Pulmonary artery endothelial cell (primary cell): ENCODE data around the gene TBL1XR1. TPM values are rescaled to one million over a fixed set of nuclear protein-coding genes. Genes with fewer than 3 reads are reported as not detected.
"Not testable (repeated sequence)": the region's sequence is repeated elsewhere in the genome, so short reads cannot be mapped to it uniquely, and the experiment has no call there.

Experiments
- DNase-seq: peaks from one replicate; pipeline ENCODE4 v3.0.0-alpha.2; 2011; ENCODE audit warnings: low read depth, low spot score
- total RNA-seq: library from RNA; depleted of rRNA; stranded (reverse); fragments of >200 nt; gene quantifications from 2 replicates; pipeline ENCODE4 v1.2.3, GENCODE V29; 2014

The TBL1XR1 gene
- total RNA-seq, 1 donor from 2014 or later: 200 TPM

DNA sequence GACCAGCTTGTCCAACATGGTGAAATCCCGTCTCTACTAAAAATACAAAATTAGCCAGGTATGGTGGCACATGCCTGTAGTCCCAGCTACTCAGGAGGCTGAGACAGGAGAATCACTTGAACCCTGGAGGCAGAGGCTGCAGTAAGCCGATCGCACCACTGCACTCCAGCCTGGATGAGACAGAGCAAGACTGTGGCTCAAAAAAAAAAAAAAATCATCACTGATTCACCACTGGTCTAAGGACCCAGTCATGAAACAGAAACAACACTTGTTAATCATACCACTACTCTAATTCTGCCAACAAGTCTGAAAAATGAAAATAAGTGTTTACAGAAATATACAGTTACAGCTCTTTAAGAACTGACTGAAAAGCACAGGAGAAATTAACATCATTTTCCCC is 12.7 kb downstream of the TBL1XR1 start:
- not testable (repeated sequence) for DNase-seq

DNA sequence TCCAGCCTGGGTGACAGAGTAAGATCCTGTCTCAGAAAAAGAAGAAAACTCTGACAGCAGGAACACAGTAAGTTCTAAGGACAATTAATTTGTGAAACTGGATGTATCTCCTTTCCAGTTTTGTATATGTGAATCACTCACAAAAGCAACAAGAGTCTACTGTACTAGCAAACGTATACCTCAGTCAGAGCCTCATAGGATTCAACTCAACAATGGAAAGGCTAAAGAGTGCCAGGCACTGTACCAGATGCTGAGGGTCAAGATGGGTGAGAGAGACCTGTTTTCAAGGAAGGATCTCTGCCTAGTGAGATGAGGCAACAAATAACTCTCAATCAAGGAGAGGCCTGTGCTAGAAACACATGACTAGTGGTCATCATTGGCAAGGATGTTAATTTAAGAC is 14.9 kb downstream of the TBL1XR1 start:
- DNase-seq: no peak

DNA sequence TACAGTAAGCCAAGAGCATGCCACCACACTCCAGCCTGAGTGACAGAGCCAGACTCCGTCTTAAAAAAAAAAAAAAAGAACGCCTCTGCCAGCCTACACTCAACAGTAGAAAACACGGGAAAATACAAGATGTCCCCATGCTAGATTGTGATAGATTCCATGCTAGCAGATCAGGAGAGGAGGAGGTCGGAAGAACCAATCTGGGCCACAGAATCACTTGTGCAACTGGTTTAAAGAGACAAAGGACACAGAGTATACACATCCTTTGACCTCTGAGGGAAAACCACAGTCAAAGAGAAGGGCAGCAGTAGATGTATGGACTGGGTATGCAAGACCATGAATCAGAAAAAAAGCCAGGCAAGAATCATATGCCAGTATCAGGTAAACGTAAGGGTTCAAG is 15.9 kb downstream of the TBL1XR1 start:
- DNase-seq: no peak

DNA sequence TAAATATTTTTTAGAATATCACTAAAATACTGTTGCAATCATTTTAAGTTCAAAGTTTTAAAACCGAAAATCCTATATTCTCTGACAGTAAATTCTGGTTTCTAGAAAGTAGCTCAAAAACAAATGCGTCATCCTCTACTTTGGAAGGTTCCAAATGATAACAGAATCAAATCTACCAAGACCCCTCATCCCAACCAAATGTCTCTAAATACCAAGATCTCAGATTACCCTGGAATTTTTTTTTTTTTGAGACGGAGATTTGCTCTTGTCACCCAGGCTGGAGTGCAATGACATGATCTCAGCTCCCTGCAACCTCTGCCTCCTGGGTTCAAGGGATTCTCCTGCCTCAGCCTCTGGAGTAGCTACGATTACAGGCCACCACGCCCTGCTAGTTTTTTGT is 16.8 kb downstream of the TBL1XR1 start:
- DNase-seq: no peak

DNA sequence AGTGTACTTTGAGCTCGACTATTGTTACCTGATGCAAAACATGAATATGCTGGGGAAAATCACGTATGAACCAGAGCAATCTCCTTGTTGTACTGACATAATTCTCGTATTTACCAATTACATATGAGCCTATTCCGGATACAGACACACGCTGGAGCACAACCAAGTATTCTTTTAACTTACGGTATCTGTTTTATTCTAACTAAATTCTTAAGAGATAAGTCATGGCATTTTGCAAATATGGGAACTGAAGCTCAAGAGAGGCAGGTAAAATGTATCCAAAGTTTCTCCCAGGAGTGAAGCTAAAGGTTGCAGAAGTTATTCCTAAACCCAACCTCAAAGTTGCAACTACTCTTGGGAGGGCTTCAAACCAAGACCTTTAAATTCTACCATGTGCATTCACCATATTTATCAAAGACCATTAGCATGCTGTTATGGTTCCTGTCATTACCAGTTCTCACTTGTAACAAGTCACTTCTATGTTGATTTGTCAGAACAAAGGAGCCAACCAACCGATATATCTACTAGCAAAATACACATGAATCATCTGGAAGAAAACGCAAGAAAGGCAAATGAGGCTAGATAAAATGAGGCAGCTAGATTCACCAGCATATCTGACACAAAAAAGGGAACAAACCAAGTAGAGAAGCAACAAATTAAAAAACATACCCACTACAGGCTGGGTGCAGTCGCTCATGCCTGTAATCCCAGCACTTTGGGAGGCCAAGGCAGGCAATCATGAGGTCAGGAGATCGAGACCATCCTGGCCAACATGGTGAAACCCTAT is 17.8 kb downstream of the TBL1XR1 start:
- DNase-seq: no peak

DNA sequence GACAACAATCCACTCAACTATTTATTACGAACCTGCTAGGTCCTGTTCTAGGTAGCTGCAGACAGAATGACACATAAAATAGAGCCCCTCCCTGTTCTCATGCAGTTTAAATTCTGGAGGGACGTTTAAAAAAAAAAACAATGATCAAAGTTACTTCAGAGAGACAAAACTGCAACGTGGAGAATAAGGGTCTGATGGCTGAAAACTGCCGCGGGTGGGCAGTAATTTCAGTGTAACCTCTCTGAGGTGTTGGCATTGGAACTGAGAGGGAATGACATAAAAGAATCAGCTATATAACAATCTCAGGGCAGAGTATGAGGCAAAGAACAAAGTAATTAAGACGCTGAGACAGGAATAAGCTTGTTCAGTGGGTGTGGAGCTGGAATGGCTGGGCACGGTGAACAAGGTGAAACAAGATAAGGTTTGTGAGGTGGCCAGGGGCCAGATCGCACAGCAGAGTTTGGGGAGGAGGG is 19.5 kb downstream of the TBL1XR1 start:
- no peak for DNase-seq

DNA sequence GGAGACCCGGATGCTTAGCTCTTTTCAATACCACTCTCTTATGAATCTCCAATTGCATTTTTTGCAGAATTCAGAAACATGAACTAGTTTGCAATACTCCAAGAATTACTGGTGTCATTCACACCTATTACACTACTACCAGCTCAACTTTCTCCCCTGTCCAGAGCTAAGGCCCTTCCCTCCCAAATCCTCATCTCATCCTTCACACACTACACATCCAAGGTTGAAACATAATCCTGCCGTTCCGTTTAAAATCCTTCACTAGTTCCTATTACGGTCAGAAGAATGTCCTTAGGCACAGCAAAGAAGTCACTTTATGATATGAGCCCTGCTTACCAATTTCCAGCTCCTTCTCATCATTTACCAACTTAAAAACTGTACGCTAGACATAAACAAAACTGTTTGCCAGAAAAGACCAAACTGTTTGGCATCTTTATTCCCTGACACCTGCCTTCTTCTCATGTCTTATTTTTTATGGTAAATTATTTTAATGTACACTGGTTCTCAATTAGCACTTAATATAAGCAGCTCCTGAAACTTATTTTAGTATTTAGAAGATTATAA is 22.6 kb downstream of the TBL1XR1 start:
- no peak for DNase-seq

DNA sequence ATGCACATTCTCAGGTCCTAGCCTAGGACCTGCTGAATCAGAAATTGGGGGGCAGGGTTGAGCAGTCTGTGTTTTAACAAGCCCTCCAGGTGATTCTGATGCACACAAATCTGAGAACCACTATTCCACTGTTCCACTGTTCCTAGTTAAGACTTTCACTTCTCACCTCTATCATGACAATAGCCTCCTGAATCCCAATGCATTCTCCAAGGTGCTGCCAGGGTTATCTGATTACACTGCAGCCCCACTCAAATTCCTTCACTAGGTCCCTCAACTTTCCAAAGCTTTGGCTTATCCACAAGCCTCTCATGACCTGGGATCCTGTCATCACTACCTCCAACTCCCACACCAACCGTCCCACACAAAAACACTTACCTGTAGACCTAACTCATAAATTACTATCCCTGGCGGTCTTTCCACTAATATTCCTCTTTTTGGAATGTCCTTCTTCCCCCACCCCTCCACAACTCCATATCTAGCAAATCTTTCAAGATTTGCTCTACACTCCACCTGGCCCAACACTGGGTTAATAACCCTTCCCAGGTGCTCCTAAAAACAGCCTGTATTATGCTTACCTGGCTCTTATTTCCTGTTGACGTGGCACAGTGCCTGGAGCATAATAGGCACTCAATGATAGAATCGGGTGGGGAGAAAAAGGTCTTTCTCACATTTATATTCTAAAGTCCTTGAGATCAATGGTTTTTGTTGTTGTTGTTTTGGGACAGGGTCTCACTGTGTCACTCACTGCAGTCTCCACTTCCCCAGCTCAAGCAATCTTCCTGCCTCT is 27.2 kb downstream of the TBL1XR1 start:
- DNase-seq: no peak

DNA sequence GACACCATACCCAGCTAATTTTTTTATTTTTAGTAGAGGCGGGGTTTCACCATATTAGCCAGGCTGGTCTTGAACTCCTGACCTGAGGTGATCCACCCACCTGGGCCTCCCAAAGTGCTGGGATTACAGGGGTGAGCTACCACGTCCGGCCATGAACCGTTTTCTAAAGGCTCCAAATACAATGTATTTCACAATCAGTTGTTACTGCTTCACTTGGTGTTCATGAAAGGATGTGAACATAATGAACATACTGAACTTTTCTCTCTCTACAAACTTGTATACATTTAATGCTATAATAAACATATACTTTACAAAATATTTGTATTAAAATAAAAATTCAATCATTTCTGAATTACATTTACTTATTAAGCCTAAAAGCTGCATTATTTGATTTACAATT is 28.9 kb downstream of the TBL1XR1 start:
- DNase-seq: no peak

DNA sequence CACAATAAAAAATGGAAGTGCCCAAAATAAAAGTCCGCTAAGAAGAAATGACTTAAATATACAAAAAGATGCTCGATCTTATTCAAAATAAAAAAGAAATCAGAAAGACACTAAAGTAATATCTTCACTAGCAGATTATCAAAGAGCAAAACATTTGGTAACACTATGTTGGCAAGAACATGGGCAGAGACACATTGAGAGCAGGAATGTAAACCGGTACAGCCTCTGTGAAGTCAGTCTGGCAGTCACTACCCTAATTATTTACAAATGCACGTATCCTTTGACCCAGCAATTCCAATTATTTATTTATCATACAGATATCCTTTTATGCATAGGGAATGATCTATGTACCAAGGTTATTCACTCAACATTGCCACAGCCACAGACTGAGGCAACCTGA is 34.5 kb downstream of the TBL1XR1 start:
- no peak for DNase-seq

DNA sequence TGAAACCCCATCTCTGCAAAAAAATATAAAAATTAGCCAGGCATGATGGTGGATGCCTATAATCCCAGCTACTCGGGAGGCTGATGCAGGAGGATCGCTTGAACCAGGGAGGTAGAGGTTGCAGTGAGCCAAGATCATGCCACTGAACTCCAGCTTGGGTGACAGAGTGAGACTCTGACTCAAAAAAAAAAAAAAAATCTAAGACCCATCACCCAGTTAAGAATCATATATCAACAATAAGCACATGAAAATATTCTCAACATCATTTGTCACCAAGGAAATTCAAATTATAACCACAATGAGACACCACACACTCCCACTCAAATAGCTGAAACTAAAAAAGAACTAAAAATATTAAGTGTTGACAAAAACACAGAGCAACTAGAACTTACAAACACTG is 35.7 kb downstream of the TBL1XR1 start:
- DNase-seq: not testable (repeated sequence)

DNA sequence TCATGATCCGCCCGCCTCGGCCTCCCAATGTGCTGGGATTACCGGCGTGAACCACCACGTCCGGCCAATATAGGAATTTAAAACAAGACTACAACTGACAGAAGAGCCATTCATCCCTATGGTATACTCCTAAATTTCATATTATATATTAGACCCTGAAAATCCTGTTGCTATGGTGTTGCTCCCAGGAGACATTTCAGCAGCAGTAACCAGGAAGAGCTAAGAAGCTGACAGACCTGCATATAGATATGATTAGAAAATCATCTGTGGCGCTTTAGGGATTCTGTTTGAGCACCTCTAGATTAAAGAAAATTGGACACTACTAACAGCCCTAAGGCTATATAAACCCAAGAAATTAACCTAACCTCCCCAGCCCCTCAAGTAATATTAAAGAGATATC is 38.8 kb downstream of the TBL1XR1 start:
- DNase-seq: no peak

DNA sequence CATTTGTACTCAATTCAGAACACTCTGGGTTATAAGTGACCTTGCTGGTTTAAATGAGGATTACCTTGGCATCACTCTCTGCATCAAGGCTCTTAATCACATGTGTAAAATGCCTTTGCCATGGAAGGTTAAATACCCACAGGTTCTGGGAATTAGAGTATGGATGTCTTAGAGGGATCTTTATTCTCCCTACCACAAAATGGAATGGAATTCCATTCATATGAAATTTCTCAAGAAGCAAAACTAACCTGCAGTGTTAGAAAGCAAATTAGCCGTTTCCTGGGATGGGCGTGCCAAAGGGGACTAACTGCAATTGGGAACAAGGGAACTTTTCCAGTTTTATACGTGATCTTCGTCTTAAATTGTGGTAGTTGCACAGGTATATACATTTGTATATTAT is 39.8 kb downstream of the TBL1XR1 start:
- no peak for DNase-seq

DNA sequence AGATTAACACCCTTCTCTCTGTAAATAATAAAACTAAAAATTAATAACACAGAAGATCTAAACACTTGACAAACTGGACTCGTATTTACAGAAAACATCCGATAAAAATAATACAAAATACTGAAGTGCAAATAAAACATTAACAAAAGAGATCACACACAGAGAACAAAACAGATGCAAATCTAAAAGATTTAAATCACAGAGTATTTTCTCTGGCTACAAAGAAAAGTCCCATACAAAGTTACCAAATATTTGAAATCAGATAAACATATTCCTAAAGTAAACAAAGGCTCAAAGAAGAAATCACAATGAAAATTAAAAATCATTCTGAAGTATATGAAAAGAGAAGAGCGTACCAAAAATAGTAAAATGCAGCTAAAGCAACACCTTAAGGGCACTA is 42.5 kb downstream of the TBL1XR1 start:
- DNase-seq: no peak

DNA sequence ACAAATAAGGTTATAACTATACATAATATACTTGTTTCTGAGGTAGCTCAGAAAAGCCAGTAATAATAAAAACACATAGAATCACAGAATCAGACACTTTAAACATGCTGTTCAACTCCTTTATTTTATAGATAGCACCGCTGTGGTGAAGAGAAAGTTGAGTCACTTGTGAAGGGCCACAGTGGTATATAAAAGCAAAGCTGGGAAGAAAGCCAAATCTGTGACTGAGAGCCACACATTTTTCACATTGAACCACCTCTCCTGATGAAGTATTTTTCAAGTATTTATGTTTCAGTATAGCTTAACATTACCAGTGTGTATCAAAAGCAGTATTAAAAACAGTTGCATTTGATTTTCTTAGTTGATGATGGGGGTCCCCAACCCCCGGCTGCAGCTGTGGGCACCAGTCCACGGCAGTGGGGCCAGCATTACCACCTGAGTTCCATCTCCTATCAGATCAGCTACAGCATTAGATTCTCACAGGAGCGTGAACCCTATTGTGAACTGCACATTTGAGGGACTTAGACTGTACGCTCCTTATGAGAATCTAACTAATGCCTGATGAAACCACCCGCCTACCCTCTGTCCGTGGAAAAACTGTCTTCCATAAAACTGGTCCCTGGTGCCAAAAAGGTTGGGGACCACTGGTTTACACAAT is 46.2 kb downstream of the TBL1XR1 start:
- peak; percentile 43 for DNase-seq

DNA sequence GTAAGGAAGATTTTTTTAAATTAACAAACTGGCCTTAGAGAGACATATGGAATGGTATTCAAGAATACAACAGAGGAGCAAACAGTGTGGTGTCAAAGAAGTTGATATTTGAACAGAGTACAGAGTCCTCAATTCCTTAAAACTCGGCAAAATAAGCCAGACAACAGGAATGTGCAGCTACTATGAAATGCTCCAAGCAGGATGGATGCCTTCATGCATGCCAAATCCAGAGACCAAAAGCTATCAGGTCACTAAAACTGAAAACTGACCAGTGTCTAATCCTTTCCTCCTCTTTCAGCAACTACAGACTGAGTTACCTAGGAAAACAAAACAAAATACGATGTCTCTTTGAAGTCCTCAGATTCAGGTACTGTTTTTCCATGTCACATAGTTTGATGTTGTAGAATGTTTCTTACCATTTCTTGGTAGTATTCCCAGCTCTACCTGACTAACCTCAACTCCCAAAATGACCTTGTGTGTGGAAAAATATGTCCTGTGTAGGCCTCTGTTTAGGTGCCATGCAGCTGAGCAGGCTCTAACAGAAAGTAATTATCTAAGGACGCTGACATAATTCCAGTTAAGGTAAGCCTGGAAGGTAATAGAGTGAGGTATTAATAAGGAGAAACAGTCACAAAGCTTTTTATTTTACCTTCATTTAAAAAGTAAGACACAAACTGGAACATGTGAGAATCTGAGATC is 46.9 kb downstream of the TBL1XR1 start:
- no peak for DNase-seq

DNA sequence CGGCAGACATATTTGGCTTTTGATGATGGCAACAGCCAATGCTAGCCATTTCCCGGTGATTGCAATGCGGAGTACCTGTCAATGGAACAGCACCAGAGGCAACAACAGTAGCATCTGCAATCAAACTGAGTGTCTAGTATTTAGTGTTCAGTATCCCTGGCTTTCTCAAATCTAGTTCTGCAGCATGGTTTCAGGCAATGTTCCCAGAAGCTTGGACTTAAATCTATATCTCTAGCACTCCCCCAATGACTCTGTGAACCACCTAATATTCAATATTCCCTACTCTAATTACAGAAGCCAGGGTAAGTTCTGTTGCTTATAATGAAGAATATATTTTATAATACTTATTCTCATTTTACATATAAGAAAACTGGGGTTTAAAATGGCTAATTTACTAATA is 48.2 kb downstream of the TBL1XR1 start:
- no peak for DNase-seq

DNA sequence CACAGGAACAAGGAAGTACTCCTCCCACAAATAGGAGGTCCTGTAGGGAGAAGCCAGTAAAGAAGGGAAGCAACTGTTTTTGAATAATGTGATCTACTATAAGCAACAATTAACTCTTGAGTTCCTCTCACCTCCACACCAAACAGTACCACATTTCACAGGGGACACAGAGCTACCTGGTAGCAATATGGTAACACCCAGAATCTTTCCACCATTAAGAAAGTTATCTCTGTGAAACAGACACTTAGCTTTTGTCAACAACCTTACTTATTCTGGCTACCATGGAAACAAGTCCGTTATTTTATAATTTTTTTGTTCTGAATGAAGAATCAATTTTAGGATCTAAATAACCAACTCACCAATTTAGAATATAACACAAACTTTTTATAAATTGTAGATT is 49.5 kb downstream of the TBL1XR1 start:
- DNase-seq: no peak

DNA sequence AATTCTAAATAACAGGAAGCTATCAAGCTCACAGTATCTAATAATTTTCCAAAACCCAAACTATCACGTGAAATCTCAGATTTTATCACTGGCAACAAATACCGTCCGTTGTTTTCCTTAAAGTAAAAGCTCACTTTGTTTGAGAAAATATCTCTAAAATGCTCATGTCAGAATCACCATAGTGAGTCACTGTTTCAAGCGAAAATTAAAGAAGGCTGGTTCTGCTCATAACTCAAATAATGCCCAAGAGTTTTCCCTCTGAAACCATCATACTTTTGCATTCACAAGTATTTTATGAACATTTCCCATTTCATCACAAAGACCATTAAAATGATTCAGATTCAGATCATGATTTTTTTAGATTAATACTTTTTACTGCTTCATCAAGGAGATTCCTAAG is 50.6 kb downstream of the TBL1XR1 start:
- DNase-seq: no peak

DNA sequence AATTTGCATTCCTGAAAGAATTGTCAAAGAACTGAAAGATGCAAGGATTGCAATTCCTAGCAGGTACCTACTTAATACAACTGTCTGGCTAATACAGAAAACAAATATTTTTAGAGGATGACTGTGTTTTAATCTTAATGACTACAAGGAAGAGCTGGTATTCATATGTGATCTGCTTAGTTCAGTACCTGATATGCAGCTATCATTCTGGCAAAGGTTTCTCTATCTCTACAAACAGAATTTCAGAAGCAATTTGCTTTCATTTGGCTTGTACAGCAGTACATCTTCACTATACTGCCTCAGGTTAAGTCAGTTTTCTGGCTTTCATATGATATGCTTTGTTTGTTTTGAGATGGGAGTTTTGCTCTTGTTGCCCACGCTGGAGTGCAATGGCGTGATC is 51.3 kb downstream of the TBL1XR1 start:
- no peak for DNase-seq

DNA sequence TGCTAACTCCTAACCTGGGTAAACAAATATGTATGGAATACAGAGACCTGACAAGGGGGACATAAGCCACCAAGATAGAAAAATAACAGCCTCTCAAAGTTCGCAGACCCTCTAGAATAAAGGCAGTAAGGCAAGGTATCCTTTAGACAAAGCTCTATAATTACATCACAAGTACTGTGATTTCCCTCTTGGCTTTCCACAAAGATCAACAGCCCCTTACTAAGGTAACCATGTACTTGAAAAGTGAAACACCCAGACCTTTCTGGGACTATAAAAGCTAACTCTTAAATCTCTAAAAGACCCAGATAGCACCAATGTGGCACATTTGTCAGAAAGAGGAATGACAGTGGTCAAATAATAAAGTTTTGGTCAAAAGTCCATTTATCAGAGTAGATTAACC is 51.9 kb downstream of the TBL1XR1 start:
- no peak for DNase-seq
